ENCODE results near the gene KLHL3. TPM values are rescaled to one million over a fixed set of nuclear protein-coding genes. Genes with fewer than 3 reads are reported as not detected.

The KLHL3 gene
- total and polyA plus RNA-seq, 2 experiments from 2014 or later, result 4.9 to 10.8 TPM

DNA sequence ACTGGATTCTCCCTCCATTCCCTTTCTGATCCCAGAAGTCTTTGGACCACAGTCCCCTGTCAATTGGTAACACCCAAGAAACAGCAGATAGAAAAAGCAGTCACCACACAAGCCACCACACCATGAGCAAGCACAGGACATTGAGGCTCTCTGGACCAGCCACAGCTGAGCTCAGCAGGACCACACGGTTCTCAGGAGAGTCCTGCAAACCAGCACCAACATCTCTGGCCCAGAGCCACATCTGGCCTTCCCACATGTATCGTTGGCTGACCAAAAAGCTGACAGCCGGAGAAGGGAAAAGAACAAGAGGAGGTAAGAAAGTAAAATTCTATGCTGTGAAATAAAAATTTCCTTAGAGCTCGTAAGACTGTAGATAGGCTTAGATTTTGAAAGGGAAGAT is 56.7 kb downstream of the KLHL3 start (continued):
- TF ChIP-seq, protein P1, sequence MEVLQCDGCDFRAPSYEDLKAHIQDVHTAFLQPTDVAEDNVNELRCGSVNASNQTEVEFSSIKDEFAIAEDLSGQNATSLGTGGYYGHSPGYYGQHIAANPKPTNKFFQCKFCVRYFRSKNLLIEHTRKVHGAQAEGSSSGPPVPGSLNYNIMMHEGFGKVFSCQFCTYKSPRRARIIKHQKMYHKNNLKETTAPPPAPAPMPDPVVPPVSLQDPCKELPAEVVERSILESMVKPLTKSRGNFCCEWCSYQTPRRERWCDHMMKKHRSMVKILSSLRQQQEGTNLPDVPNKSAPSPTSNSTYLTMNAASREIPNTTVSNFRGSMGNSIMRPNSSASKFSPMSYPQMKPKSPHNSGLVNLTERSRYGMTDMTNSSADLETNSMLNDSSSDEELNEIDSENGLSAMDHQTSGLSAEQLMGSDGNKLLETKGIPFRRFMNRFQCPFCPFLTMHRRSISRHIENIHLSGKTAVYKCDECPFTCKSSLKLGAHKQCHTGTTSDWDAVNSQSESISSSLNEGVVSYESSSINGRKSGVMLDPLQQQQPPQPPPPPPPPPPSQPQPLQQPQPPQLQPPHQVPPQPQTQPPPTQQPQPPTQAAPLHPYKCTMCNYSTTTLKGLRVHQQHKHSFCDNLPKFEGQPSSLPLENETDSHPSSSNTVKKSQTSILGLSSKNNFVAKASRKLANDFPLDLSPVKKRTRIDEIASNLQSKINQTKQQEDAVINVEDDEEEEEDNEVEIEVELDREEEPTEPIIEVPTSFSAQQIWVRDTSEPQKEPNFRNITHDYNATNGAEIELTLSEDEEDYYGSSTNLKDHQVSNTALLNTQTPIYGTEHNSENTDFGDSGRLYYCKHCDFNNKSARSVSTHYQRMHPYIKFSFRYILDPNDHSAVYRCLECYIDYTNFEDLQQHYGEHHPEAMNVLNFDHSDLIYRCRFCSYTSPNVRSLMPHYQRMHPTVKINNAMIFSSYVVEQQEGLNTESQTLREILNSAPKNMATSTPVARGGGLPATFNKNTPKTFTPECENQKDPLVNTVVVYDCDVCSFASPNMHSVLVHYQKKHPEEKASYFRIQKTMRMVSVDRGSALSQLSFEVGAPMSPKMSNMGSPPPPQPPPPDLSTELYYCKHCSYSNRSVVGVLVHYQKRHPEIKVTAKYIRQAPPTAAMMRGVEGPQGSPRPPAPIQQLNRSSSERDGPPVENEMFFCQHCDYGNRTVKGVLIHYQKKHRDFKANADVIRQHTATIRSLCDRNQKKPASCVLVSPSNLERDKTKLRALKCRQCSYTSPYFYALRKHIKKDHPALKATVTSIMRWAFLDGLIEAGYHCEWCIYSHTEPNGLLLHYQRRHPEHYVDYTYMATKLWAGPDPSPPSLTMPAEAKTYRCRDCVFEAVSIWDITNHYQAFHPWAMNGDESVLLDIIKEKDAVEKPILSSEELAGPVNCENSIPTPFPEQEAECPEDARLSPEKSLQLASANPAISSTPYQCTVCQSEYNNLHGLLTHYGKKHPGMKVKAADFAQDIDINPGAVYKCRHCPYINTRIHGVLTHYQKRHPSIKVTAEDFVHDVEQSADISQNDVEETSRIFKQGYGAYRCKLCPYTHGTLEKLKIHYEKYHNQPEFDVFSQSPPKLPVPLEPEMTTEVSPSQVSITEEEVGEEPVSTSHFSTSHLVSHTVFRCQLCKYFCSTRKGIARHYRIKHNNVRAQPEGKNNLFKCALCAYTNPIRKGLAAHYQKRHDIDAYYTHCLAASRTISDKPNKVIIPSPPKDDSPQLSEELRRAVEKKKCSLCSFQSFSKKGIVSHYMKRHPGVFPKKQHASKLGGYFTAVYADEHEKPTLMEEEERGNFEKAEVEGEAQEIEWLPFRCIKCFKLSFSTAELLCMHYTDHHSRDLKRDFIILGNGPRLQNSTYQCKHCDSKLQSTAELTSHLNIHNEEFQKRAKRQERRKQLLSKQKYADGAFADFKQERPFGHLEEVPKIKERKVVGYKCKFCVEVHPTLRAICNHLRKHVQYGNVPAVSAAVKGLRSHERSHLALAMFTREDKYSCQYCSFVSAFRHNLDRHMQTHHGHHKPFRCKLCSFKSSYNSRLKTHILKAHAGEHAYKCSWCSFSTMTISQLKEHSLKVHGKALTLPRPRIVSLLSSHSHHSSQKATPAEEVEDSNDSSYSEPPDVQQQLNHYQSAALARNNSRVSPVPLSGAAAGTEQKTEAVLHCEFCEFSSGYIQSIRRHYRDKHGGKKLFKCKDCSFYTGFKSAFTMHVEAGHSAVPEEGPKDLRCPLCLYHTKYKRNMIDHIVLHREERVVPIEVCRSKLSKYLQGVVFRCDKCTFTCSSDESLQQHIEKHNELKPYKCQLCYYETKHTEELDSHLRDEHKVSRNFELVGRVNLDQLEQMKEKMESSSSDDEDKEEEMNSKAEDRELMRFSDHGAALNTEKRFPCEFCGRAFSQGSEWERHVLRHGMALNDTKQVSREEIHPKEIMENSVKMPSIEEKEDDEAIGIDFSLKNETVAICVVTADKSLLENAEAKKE (CRISPR knock-in tag; IDR thresholded peaks at IDR 0.05), result no peak
- TF ChIP-seq NANOG (IDR thresholded peaks at IDR 0.05; ENCODE audit: borderline replicate concordance), result no peak
- no peak for TF ChIP-seq ZNF114 (CRISPR knock-in tag; IDR thresholded peaks at IDR 0.05)
- TF ChIP-seq EZH2phosphoT487 (IDR thresholded peaks at IDR 0.05; ENCODE audit: unreplicated experiment), result no peak
- TF ChIP-seq, protein P2, sequence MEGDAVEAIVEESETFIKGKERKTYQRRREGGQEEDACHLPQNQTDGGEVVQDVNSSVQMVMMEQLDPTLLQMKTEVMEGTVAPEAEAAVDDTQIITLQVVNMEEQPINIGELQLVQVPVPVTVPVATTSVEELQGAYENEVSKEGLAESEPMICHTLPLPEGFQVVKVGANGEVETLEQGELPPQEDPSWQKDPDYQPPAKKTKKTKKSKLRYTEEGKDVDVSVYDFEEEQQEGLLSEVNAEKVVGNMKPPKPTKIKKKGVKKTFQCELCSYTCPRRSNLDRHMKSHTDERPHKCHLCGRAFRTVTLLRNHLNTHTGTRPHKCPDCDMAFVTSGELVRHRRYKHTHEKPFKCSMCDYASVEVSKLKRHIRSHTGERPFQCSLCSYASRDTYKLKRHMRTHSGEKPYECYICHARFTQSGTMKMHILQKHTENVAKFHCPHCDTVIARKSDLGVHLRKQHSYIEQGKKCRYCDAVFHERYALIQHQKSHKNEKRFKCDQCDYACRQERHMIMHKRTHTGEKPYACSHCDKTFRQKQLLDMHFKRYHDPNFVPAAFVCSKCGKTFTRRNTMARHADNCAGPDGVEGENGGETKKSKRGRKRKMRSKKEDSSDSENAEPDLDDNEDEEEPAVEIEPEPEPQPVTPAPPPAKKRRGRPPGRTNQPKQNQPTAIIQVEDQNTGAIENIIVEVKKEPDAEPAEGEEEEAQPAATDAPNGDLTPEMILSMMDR (conservative IDR thresholded peaks at IDR 0.05; ENCODE audit: low read depth in 2 of 2), result no peak
- TF ChIP-seq, protein P3, sequence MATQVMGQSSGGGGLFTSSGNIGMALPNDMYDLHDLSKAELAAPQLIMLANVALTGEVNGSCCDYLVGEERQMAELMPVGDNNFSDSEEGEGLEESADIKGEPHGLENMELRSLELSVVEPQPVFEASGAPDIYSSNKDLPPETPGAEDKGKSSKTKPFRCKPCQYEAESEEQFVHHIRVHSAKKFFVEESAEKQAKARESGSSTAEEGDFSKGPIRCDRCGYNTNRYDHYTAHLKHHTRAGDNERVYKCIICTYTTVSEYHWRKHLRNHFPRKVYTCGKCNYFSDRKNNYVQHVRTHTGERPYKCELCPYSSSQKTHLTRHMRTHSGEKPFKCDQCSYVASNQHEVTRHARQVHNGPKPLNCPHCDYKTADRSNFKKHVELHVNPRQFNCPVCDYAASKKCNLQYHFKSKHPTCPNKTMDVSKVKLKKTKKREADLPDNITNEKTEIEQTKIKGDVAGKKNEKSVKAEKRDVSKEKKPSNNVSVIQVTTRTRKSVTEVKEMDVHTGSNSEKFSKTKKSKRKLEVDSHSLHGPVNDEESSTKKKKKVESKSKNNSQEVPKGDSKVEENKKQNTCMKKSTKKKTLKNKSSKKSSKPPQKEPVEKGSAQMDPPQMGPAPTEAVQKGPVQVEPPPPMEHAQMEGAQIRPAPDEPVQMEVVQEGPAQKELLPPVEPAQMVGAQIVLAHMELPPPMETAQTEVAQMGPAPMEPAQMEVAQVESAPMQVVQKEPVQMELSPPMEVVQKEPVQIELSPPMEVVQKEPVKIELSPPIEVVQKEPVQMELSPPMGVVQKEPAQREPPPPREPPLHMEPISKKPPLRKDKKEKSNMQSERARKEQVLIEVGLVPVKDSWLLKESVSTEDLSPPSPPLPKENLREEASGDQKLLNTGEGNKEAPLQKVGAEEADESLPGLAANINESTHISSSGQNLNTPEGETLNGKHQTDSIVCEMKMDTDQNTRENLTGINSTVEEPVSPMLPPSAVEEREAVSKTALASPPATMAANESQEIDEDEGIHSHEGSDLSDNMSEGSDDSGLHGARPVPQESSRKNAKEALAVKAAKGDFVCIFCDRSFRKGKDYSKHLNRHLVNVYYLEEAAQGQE (IDR thresholded peaks at IDR 0.05; ENCODE audit: unreplicated experiment), result no peak

Measured in GM23338 (cell line).